Stimulated activated CD4-positive, alpha-beta T cell treated with anti-CD3 and anti-CD28 coated beads, Interleukin-15, amount 100 ng/mL, for 1 hour (primary cell): ENCODE data around the gene ADARB2.

Source experiments
- DNase-seq, 2 donors: peaks; one replicate each; pipeline ENCODE4 v3.0.0-alpha.2; 2020; ENCODE audit warnings: low read depth in 1 of 2, low spot score in 1 of 2

ADARB2 gene

DNA sequence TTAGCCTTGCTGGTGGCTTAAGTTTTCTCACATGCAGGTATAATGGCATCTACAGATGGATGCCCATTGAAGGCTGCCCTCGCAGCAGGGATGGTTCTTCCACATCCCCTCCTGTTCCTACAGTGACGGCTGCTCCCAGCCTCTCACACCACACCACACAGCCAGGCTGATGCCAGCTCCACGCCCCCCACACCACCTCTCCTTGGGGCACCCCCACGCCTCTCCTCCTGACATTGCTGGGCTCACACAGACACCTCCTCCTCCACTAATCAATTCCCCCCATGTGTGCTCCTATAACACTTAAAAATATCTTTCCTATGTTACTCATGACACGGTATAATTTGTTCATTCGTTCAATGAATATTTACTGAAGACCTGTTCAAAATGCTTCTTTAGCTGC lies 437.1 kb downstream of the ADARB2 start:
- no peak for DNase-seq

DNA sequence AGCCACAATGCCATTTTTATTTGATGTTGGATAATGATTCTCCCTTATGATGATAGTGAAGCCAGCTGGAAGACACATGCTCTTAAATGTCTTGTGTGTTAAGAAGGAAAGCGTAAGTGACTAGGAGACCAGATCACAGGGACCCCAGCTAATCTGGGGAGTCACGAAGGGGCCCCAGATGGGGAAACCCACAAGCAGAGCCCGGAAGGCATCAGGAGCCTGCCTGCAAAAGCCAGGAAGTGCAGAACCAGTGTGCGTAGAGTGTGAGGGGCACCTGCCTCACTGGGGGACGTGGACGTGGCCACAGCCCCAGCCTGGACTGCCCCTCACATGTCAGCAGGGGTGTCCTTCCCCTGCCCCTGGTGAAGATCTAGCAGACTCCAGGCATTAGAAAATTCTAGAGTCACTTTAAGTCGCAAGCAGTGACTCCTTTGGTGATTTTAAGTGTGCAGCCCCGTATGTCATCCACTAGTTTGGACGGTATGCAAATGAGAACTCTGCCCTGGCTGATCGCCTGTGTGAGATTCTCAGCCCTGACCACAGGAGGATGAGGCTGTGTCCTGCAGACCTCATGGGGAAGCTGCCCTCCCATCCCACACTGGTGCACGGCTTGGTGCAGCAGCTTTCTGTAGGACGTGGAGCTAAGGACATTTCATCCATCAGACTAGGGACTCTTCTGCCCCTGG lies 438.1 kb downstream of the ADARB2 start:
- DNase-seq, result no peak

DNA sequence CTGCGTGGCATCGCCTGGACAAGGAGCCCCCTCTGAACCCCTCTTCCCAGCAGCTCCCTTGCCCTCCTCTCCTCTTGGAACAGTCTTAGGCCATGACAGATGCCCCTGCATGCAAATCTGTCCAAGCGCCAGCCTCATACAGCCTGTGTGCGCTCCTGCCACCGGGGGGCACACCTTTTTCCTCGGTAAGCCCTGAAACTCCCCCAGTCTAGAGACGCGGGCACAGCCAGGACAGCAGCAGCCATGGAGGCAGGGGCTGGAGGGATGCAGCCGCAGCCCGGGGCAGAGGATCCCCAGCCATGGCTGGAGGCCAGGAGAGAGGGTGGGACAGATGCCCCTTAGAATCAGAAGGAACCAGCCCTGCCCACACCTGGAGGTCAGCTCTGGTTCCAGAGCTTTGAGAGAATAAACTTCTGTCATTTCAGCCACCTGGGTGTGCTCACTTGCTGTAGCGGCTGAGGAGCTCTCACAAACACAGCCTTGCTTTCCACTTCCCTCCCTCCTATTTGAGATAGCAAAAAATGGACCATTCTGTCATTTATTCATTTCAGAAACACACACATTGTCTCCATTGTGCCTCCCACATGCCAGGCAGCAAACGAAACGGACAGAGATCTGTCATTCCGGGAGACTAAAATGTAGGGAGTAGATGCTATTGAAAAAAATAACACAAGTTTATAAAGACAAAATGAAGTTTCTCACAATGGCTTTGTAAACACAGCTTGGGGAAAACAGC lies 439.6 kb downstream of the ADARB2 start:
- no peak for DNase-seq

DNA sequence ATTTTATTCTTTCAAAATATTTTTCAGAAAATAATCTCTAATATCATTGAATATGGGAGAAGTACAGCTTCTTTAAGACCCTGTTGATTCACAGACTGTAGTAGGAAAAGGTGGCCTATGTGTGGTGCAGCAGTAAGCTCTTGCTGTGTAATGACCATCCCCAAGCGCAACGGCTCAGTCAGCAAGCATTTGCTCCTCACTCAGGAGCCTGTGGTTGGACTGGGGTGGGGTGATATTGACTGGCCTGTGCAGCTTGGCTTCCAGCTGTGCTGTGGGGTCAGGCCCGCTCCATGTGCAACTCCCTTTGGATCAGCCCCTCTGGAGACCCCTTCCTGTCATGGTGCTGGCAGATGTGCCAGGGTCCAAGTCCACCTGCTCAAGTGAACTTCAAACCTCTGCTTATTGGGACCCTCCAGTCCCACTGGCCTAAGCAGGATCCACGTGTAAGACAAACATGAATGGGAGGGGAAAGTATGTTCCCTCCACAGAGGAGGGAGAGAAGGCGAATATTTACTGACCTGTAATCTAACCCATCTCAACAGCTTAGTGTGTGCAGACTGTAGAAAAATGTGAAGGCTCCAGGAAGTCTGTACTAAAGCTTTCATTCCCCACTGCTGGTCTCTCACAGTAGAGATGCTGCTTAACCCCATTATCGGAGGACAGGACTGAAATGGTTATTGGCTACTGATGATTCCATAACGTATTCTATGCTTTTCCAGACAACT lies 441.4 kb downstream of the ADARB2 start:
- DNase-seq, result no peak

DNA sequence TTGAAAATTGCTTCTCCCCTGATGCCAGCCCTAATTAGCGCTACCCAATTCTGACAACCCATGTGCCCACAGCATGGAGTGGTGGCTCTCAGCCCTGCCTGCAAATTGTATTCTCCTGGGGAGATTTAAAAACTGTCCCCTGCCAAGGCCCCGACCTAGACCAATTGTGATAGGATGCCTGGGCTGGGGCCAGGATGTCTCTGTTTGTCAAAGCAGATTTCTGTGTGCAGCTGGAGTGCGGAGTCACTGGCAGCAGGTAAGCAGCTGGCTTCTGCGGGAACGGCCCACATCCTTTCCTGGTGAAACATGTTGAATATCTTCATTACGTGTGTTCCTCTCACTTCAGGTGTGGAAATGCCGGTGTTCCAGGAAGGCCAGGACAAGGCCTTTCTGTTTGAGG lies 442.6 kb downstream of the ADARB2 start:
- DNase-seq, result no peak

DNA sequence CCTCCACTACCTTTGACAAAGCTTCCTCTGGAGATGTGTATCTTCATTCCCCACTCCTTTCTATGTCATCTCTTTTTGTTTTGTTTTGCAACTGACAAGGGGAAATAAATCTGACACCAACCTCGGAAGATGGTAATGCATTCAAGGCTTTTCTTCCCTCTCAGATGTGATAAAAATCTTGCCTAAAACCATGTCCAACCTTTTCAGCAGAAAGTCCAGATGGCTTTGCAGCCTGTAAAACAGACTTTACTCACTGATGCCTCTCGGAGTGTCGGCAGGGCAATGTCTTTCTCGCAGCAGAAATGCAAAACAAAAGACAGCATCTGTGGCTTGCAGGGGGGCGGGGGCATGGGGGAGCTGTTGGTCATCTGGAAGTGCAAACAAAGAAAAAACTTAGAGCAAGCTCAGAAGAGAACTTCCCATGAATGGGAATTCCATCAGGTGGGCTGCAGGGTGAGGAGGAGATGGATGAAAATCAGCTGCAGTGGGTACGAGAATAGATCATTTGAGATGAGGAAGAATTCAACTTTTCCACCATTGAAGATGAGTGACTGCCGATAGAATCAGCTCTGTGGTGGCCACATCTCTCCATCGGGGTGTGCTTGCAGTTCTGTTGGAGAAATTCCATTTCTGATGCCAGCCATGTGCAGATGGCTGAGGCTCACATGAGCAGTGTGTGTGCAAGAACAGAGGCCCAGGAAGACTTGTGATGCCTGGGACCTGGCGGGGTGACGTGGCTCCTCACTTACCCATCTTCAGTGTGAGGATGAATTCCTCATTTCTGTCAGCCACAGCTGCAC lies 443.5 kb downstream of the ADARB2 start:
- DNase-seq, result no peak

DNA sequence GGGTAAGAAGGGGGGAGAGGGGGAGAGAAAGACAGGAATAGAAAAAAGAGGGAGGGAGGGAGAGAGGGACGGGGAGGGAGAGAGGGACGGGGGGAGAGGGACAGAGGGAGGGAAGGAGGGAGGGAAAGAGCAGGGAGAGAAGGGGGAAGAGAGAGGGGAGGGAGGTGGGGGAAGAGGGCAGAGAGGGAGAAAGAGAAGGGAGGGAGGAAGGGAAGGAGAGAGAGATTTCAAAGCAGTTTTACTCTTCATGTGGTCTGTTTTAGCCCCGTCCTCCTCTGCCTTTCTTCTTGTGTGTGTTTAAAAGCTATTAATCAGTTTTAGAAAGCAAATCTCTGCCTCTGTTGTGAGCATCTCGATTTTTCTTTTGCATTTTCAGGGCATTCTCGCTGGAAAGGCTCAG lies 444.2 kb downstream of the ADARB2 start:
- no peak for DNase-seq

DNA sequence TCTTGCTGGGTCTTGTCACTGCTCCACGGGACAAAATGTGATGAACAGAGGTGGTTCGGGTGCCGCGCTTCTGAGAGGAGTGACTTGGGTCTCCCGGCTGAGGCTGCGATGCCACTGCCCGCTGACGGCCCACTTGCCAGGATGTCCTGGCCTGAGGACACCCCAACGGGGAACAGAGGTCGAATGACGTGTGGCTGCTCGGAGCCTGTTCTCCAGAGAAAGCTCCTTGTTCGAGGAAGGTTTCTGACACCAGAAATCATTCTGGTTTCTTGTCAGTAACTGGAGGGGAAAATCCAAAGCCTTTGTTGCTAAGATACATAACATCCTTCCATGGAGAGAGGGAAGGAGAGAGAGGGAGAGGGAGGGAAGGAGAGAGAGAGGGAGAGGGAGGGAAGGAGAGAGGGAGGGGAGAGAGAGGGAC lies 444.7 kb downstream of the ADARB2 start:
- DNase-seq, result no peak

DNA sequence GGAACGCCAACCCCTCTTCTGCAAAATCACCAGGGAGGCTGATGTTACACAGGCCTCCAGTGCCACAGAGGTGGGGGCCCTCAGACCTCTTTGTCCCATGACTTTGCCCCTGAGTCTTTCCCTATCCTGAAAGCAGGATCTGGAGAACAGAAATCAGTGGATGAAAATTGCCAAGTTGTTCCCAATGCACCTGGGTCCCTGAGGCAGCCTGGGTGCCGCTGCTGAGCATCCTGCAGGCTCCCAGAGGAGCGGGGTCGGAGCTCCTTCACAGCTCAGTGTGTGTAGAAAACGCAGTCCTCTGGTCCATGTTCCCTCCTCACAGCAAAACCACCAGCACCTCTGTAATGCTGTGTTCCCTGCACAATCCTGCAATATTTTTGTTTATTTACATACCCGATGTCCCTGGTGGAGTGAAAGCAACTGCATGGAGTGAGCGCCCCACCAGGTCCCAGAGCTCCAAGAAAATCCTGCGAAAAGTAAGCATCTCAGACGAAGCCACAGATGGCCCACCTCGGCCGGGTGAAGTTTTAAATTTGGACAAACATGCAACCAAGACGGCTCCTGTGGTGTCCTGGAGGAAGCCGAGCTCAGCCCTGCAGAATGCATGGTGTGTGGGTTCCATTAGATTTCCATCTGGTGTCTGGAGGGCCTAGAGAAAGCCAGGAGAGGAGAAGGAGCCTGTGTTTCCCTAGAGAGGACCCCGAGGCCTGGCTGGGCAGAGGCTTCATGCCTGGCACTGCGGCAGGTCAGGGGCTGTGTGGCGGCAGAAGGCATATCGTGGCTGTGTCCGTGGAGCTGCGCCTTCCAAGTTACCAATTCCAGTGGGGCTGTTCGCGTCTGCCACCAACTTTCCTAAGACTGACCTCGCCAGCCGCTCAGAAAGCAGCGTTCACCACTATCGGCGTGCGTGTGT lies 445.9 kb downstream of the ADARB2 start:
- no peak for DNase-seq

DNA sequence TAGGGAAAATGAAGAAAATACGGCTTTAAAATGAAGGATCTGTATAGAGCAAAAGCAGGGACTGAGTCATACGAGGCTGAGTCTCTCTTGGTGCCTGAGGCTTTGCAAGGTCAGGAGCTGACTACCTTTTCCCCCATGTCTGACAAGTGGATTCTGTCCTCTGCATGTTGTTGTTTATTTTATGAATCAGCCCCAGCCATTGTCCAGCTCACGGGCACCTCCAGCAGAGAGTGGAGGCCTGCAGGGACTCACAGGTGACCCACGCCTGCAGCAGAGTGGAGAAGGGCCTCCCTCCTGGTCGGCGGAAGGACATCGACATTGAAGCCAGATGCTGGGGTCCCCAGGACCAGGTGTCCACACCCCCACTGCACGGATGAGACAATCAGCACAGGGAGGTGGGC lies 447.3 kb downstream of the ADARB2 start:
- no peak for DNase-seq

DNA sequence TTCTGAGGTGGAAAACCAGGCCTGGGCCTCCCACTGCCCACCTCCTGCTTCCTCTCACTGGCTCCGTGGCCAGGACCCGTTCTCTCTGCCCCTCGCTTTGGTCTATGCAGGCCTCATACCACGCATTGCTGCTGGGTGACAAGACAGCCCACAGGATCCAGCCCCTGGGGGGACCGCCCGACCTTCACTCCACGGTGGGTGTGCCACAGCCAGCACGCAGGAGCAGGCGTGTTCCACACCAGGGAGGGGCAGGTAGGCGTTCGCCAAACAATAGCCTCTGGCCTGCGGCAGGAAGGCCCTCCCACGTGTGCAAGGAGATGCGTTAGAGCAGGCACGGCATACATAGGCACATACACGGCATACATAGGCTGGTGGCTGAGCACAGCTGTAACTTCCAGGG lies 447.7 kb downstream of the ADARB2 start:
- DNase-seq, result no peak

DNA sequence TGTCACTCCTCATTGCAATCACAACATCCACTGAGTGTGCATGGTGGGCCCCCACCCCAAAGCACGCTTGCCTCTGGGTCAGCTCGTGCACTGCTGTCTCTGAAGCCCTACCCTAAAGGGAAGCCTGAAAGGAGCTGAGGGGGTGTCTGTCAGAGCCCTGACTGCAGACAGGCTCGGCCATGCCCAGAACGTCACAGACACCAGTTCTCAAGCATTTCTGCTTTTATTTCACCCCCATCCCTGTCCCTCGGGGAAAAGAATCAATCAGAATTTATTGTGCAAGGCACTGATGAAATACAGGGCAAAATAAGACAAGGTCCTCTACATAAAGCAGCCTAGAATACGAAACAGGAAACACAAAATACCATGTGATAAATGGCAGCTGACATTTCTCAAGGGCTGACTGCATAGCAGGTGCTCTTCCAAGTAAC lies 449.3 kb downstream of the ADARB2 start:
- no peak for DNase-seq

DNA sequence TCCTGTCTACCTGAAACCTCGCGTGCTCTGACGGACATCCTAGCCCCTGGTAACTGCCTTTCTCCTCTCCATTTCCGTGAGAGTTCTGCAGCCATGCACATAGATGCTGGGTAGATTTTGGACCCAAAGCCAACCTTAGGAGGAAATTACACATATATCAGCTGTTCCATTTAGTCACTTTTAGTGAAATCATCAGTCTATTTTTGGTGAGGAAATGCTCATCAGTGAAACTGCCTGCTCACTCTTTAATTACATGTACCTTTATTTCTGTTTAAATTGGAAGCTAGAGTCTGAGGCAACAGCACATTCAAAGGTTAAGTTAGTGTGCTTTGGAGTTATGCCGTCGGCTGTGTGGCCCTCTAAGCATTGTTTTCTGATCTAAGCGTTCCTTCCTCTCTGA lies 449.8 kb downstream of the ADARB2 start:
- DNase-seq, result no peak

DNA sequence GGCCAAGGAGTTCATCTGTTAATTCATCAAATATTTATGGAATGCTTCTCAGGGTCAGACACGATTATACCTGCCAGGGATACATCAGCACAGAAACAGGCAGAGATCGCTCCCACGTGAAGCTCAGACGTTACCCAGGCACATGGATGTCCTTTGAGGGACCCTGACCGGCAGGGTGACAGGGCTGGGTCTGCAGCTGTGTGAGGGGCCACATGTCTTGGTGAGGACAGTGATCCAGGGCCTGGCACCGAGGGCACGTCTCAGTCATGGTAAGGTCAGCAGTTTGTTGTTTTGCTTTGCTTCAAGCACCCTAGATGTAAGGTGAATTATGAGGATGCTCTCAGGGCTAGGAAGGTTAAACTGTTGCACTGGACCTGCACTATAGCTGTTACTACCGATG lies 453.2 kb downstream of the ADARB2 start:
- DNase-seq, result no peak

DNA sequence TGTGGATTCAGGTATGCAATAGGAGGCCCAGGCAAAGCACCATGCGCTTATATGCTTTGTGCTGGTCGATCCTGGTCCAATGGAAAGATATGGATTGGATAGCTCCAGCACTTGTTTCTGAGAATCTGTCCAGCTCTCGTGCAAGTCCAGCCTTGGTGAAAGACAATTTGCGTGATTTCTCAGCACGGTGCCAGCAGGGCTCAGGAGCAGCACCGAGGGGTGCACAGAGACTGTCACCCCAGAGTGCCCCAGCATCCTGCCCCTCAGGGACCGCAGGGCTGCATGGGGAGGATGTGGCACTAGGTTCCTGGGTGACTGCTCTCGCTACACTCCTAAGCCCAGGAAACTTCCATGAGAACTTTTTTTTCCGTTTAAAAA lies 455.9 kb downstream of the ADARB2 start:
- DNase-seq, result no peak

DNA sequence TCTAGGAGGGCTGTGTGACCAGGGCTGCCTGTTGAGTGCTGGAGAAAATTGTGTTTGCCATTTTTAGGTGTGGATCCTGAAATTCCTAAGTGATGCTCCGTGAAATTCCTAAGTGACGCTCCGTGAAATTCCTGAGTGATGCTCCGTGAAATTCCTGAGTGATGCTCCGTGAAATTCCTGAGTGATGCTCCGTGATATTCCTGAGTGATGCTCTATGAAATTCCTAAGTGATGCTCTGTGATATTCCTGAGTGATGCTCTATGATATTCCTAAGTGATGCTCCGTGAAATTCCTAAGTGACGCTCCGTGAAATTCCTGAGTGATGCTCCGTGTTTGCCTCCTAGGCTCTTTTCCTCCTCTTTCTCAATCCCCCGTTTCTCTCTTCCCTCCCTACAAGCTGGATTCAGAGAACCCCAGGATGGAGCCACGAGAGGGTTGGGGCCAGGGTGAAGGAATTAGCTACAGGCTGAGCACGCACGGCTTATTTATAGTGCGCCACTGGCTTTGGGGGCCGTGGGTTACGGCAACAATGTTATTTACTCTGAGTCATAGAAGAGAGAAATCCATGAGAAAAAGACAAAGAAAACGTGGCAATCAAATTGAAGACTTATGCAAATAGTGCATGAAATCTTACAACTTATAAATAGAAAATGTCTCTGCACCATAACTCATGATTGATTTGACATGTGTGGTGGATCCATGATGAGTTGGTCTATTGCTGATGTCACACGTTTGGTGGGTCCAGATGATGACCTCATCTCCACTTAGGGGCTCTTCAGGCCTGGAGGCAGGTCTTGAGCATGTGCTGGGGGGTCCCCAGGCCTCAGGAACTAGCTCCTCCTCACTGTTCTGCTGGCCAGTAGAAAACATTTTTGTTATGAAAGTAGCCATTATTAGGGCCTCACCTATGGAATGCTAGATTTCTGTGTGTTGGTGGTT lies 456.6 kb downstream of the ADARB2 start:
- DNase-seq, result no peak

DNA sequence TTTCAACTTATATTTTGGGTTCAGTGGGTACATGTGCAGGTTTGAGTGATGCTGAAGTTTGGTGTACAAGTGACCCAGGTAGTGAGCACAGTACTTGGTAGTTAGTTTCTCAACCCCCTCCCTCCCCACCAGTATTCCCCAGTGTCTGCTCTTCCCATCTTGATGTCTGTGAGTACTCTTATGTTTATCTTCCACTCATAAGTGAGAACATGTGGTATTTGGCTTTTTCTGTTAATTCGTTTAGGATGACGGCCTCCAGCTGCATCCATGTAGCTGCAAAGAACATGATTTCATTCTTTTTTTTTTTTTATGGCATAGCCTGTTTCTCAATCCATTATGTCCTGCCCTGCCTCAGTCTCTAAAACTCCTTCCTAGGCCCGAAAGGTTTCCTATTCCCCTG lies 459.0 kb downstream of the ADARB2 start:
- DNase-seq, result no peak

DNA sequence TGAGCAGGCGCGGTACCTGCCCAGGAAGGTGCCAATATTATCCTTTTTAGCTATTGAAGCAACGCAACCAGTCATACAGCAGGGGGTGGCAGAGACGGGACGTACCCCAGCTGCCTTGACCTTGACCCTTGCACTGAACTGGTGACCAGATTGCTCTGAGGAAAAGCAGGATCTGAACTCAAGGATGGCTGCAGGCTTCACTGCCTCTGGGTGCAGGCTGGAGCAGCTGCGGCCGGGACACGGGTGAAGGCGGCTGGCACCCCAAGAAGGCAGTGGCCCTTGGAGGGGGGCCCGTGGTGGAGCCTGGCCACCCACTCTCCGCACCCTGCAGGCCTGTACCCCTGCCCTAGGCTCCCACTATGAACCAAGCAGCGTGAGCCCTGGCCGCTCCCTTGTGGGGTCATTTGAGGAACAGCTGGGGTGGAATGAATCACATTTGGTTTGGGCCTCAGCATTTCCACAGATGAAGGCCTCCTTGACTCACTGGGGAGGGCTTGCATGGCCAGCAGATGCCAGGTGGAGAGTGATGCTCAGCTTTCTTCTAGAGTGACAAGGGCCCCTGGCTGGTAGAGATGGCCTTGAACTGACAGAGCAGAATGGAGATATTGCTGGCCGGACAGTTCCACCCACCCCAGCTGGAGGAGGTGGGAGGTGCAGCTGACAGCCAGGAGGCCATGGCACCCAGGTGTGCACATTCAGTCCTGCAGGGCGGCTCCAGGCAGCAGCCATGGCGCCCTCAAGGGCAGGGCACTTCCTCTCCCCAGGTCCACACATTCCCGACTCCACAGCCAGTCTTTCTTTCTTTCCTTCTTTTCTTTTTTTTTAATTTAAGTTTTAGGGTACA lies 462.4 kb downstream of the ADARB2 start:
- no peak for DNase-seq
